ENCODE data around the gene AFF3.

AFF3 gene

DNA sequence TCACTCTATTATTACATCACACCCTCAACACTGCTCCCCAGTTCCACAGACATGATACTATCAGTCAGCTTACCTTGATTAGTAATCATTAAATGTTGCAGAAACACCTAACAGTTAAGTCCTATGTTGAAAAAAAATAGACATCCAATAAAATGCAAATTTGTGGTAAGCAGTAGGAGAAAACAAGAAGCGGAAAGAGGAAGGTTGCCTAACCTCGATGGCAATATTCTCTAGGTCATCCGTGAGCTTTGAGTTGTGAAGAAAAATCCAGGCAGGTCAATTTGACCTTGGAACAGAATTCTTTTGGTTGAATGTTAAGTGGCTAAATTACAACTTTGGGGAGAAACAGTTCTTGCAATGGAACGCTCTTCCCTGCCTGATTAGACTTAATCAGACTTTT is 264.4 kb downstream of the AFF3 start:
- no peak for DNase-seq

DNA sequence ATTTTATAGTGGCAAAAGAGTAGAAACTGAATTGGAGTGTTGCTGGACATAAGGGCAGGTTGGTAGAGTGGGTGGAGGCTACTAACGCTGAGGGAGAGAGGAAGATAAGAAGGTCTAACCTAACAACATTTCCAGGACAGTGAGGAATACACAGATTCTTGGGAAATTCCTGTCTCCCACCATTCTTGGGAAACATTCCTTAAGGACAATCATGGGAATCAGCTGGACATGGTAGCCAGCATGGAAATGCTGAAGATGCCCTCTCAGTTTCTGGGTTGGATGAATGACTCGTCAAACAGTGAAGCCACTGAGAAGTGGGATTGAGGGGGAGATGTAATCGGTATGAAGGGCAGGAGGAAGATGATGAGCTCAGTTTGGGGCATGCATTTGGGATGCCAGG is 265.4 kb downstream of the AFF3 start:
- DNase-seq, result no peak

DNA sequence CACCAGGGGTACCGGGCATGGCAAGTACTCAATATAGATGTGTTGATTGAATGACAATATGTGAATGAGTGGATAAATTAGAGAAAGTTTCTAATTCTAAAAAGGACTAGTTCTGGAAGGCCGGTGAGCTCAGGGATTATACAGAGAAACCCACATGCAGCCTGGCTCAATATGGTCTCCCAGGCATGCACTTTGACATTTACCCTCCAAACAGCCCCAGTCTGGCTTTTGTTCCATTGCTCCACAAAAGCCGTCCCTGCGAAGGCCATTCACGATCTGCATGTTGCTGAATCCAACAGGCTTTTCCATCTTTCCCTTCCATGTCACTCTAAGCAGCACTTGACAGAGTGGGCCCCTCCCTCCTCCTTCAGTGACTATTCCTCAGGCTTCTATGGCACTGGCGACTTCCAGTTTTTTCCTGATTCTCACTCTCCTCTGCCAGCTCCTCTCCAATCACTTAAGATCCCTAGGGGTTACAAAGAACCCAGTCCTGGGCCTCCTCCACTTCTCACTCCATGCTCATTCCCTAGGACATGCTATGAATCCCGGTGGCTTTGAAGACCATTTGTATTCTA is 266.7 kb downstream of the AFF3 start:
- DNase-seq, result no peak

DNA sequence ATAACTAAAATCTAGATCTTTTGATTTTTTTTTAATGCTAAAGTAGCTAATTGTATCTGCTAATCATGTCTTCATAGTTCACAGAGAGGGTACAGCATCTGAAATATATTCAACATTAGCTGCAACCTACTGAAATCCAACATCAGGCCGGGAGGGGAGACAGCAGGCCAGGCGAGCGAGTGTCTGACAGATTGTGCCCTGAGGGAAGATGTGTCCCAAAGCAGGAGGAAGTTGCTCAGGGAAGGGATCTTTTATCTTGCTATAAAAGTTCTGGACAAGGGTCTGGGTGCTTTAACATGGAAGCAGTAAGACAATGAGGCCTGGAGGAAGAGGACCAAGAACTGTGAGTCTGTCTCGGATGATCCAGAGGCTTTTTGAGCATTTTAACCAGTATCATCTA is 274.1 kb downstream of the AFF3 start:
- no peak for DNase-seq

DNA sequence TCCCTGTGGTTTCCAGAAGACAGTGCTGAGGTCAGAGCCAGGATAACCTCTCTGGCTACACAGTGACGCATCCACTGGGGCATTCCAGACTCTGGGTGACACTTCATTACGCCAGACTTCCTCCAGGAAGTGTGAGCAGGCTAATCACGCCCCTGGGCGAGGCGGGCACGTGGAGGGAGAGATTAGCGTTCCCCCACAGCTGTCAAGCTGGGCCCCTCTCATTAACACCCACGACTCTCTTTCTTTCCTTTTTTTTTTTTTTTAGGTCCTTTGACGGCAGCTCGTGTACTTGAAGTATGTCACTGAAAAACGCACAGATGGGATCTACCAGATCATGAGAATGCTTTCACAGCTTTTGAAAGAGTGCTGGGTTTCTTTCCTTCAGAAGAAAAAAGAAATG is 274.6 kb downstream of the AFF3 start:
- no peak for DNase-seq

DNA sequence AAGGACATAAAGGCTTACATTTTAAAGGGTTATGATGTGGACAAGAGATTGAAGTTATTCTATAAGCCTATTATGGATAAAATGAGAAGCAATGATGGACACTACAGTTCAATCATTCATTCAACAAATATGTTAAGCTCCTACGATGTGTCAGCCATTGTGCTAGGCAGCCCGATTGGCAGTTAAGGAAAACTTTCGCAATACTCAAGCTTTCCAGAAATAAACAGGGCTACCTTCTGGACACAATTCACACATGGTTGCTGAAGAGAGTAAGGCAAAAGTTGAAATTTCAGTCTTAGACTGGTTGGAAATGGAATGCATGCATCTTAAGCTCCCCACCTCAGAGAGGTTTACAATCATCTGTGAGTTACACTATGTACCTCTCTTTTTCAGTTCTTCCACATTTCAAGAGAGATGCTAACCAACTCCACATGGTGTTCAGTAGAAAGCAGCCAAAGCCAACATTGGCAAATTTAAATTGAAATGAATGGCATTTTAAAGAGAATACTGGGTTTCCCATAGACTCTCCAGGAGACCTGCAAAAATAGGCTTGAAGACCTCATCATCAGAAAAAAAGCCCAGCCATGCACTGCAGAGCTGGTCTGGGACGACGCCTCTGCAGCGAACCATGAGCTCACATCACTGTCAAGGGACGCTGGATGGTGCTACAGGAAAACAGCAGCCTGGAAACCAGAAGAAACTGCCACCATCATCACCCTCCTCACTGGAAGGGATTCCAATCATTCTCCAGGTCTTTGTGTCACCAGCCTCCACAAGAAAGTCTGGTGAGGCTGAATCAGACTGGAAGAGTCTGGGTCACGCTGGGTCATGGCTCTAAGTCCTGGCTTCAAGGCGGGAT is 276.3 kb downstream of the AFF3 start:
- no peak for DNase-seq

DNA sequence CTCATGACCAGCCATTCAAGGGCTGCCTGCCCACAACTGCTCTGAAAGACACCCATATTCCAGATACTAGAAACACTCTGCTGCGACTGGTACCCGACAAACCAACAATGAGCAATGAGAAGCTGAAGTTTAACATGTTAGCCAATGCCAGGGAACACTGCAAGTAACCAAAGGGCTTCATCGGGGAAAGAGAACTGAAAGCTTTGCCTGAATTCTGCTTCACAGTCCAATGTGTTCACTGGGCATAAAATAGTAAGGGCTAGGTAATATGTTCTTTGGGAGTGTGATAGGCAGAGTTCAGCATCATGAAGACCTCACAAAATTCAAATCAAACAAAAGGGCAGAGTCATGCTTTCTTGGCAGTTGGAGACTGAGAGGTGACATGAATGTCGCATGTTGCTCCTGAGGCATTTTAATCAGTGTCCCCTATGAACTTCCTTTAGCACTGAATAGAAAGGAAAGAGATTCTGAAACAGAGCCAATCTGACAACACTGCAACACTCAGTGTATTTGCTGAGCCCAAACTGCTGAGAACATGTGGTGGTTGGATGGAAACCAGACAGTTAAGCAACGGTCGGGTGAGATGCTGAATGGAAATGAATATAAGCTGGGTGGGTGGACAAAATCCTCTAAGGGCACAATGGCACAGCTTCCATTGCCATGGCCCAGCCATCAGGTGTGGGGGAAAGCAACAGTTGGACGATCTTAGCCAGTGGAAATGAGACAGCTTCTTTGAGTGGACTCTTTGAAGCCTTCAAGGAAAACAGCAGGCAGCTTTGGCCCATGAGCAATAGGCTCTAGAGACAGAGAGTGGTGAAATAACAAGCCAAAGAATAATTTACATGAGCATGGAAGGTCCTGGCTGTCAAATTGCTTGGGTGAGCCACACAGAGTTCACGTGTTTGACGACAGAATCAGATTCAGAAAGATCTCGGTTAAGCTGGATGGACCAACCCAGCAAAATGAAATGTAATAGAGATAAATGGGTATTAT is 277.5 kb downstream of the AFF3 start:
- DNase-seq, result peak; percentile 26

DNA sequence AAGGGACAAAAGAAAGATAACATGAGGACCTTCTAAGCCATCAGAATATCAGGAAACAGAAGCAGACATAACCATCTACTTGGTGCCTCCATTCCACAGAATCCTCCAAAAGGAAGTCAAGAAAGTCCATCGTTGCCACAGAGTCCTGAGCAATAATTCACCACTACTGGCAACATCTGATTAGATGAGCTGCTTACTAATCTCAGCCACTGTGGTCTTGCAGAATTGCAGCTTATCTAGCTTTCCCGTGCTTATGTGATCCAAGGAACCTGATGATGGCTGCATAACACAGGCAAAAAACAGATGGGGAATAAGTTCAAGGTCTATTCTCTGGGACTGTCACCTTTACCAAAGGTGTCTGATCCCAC is 278.5 kb downstream of the AFF3 start:
- no peak for DNase-seq

DNA sequence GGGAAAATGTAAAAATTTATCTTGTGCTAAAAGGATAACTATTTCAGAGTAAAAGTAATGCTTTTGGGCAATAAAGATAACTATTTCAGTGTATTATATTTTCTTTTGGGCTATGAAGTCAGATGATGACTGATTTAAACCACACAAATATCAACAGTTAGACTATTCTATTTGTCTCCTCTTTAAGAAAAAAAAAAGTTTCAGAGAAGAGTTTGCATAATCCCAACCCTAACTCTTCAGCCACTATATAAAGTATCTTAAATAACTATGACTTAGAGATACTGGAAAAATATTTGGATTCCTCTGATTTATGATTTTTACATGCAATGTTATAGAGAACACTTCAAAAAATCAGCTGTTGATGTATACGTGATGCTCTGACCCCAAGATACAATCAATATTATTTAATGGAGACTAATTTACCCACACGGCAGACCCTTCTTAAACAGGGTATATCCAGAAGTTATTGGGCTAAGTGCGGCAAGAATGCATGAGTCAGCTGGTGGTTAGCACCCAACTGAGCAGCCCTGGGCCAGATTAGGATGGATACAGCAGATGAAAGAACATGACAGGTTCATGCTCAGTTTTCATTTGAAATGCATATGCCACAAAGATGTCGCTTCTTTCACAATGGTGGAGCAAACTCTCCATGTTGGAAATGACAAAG is 279.0 kb downstream of the AFF3 start:
- no peak for DNase-seq

DNA sequence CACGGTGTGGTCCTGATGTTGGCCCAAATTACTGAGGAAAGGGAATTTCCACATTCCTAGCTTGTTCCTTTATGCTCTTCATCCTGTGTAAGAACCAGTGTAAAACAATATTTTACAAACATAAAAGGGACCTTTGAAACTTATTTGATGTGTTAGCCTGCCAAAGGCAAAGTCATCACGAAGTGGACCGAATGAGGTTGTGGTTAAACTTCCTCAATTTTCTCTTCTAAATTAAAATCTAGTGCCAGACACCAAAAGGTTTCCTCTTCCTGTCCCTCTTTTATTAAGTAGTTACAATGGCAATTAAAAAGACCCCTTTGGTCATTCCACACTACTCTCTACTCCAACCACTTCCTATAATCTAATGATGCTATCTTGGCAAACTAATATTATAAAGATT is 279.8 kb downstream of the AFF3 start:
- no peak for DNase-seq

DNA sequence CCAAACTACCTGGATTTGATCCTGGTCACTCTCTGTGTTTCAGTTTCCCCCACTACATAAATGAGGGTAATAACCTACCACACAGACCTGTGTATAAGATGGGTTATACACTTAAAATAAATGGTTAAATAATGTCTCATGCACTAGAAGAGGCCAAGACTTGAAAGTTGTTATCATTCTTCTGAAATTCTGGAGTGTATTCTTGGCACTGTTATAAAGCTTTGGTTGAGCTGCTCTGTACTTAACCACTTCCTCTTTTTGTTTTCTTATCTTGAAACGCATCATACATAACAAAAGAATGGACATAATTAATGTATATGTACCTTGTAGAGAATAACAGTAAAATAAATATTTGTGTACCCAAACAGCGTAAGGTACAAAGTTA is 281.0 kb downstream of the AFF3 start:
- peak; percentile 6 for DNase-seq

DNA sequence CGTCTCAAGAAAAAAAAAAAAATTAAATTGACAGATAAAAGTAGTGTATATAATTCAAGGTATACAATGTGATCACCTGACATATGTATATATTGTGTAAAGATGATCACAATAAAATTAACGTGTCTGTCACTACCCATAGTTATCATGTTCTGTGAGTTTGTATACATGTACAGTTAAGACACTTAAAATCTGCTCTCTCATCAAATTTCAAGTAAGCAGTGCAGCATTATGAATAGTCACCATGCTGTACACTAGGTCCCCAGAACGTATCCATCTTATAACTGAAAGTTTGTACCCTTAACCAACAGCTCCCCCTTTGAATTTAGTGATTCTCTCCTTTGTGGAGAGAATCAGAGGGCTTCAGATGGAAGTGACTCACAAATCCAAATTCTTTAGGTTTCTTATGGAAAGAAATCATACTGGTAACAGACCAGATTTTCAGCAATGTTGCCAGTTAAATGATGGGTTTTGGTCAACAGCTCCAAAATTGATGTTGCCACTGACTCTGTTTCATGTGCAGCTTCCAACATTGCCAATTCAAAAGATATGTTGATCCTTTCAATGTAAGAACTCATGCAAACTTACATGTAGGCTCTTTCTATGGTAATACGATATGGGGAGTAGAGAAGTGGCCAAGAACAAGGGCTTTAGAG is 281.5 kb downstream of the AFF3 start:
- DNase-seq, result no peak

DNA sequence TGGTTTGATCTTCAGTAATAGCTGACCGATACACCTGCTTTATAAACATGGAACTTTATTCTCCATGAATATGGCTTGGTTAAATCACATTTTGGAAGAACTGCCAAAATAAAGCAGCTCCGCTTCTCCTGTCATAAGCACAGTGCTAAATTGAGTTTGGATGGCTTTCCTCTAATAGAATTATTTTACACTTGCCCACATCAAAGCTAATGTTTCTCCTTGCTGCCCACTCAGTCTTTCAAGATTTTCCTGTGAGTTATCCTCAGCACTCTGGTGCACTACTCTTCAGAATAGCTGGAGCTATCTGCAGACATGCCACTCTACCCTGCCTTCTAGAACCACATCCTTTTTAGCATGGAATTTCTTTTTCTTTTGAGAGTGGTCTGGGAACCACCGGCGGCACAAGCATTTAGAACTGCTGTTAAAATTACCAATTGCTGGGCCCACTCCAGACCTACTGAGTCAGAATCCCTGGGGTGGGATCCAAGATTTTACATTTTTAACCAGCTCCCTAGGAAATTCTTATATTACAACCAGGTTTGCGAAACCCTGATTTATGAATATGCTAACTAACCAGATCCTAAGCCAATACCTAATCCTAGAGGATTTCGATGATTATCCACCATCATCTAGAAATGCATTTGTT is 283.3 kb downstream of the AFF3 start:
- DNase-seq, result no peak

DNA sequence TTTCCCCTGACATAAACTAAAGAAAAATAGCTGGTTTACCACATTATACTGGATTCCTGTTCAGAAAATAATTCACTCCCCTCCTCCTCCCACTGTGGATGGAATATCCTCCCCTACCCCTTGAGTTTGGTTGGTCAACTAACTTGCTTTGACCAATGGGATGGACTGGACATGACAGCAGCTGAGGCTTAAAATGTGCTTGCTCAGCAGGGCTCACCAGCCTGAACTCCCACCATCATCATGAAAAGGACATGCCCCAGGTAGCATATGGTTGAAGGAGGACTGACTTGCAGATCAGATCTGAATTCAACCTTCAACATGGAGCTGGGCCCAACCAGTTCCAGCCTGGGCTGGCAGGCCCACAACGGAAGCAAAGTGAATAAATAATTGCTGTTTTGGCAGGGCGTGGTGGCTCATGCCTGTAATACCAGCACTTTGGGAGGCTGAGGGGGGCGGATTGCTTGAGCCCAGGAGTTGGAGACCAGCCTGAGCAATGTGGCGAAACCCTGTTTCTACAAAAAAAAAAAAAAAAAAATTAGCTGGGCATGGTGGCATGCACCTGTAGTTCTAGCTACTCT is 284.4 kb downstream of the AFF3 start:
- DNase-seq, result no peak

DNA sequence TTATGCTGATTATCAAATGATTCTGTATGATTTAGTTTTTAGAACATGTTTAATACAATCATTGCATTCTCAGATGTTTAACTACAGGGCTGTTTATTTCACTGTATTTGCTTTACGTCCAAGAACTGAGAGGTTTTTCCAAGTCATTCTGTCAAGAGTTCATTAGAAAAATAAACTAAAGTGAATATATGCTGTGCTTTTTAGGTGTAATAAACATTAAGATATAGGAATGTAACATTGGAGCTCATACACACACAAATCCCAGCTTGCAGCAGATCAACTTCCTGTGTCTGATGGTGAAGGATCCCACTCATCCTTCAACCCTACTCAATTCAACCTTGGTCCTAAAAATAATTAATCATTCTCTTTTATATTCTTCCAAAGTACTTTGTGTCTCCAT is 285.0 kb downstream of the AFF3 start:
- no peak for DNase-seq

DNA sequence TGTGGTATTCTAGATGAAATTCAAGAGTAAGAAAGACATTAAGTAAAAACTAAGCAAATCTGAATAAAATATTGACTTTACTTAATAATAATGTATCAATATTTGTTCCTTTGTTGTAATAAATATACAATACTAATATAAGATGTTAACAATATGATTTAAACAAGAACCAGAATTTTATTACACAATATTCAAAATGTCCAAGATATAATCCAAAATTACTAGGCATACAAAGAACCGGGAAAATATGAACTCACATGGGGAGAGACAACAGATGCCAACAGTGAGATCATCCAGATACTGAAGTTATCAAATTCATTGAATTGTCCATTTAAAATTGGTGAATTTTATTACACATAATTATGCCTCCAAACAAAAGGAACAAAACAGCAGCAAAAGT is 286.3 kb downstream of the AFF3 start:
- no peak for DNase-seq

DNA sequence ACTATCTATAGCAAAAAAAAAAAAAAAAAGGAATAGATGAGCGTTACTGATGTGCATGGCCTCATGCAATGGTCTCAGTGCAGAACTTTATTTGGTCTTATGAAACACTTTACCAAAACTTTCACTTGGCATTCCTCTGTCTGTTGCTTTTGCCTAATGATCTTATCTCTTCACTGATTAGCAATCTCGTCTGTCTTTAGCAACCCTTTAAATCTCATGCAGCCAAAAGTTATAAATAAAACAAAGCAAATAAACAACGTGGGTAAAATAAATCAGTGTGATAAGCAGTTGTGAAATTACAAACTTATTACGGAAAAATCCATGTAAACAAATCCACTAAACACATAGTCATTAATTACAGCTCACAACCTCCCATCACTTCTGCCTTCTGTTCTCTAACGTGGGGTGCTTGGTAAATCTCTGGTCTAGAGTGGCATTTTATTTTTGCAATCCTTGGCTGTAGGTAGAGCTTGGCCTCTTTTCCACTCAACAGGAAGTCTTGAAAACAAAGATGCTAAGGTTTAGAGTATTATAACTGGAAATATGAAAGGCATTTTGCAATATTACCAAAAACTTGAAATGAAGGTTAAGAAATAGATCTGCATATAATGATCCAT is 288.0 kb downstream of the AFF3 start:
- no peak for DNase-seq

DNA sequence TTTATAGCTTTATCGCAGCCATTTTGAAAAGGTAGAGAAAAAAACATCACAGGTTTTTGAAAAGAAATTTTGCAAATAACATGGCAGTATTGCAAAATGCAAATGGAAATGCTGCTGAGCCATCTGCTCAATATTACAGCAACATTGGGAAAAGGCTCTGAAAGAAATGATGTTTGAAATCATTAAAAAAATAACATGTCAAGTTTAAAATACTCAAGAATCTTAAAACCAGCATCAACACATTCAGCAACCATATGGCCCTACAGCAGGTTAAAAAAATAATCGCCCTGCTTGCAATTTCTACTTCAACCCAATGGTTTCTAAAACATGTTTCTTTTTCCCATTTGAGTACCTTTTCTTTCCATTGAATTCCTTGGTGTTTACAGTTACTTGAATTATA is 289.4 kb downstream of the AFF3 start:
- no peak for DNase-seq

DNA sequence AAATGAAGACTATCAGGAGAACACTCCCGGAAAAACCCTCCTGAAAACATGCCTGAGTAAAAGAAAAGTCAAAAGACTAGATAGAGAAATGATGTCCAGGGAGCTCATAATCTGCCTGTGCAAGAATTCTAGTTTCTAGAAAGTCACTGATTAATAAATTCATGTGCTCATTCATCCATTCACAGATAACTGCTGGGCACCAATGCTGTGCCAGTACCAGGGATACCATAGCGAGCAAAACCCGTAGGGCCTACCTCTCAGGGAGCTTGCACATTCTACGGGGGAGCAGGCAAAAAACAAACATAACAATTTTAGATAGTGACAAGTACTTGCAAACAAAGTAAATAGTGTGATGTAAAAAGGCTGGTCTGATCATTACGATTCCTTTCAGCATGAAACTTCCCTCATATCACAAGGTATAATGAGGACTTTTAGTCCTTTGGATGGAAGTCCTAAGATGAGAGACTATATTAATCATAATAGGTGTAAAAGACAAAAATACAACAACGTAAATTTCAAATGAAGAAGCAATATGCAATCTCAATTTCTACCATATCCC is 289.9 kb downstream of the AFF3 start:
- DNase-seq, result no peak

DNA sequence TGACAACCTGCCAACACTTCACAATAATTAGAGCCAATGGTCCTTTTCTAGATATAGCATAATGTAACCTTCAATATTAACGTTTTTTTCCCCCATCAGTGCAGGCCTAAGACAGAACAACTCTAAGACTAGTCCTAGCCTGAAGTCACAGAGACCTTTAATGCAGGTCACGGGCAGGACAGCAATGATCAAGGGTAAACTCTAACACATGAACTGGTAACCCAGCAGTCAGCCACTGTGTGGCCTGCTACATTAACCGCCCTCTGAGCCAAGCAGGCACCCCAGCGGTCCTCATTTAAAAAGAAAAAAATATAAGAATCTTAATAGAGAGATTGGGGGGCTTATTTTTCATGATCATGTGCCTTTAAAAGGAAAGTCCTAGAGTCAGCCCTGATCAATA is 290.6 kb downstream of the AFF3 start:
- no peak for DNase-seq

DNA sequence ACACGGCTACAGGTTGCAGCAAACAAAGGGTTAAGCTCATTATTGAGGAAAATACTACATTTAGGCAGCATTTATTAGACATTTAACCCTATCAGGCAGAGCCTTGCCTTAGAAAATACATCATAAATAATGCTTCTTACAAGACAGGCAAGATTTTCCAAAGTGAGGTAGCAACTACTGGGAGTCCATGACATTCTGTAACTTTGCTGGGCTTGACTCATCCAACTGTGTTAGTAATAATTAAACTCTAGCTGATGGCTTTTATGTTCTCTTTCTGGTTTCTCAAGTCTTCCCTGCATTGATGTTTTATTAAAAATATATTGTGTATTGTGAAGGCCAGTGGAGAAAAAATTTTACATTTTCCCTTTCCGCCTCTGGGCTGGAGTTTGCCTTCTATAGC is 291.3 kb downstream of the AFF3 start:
- DNase-seq, result no peak

Data from NCI-H1092 treated with DMSO at 0.1 percent for 48 hours (cell line).